IMR-90 (cell line): Measurements from ENCODE around the gene CTNND2. TPM values are rescaled to one million over a fixed set of nuclear protein-coding genes. Genes with fewer than 3 reads are reported as not detected.

Experiments used
- ATAC-seq: fragments of 200-7000 bp; cut with Tn5 transposase; 2 replicates; pipeline ENCODE4 v1.9.1; 2020; ENCODE audit warnings: low read depth, mild to moderate bottlenecking, moderate library complexity
- BruUV-seq: library from RNA; stranded (reverse); fragments of 400-500 nt; replicated peaks from 2 replicates; lab custom pipeline; 2021; lab: Mats Ljungman, UMichigan
- CTCF ChIA-PET: fragments of 300-600 bp; formaldehyde crosslinking; extraction: SDS; loops from one replicate; lab custom pipeline; 2021; ENCODE audit warnings: antibody characterized with exemption; lab: Yijun Ruan, JAX
- POLR2A ChIA-PET: fragments of 300-600 bp; sonication (Branson Sonifier 250); formaldehyde crosslinking; loops from one replicate; lab custom pipeline; 2022; ENCODE audit warnings: antibody characterized with exemption; ENCODE audit not compliant: unreplicated experiment; lab: Charles Lee
- DNase-seq: peaks from one replicate; pipeline ENCODE4 v3.0.0; 2013
- H2AFZ ChIP-seq: replicated peaks from 2 replicates; pipeline ENCODE3; 2013; ENCODE audit warnings: low read length, mild to moderate bottlenecking; ENCODE audit not compliant: poor library complexity
- H2AK5ac ChIP-seq: 2 replicates; pipeline ENCODE4 v1.6.1; 2013; ENCODE audit warnings: low read depth, low read length, inconsistent platforms
- H2AK9ac ChIP-seq: replicated peaks from 2 replicates; pipeline ENCODE3; 2013; ENCODE audit warnings: mild to moderate bottlenecking, low read depth, low read length, moderate library complexity; ENCODE audit not compliant: poor library complexity
- H2BK120ac ChIP-seq: 2 replicates; pipeline ENCODE4 v1.6.1; 2013; ENCODE audit warnings: low read depth, low read length, inconsistent platforms
- H2BK15ac ChIP-seq: 3 replicates; pipeline ENCODE4 v1.6.1; 2013; ENCODE audit warnings: low read depth, low read length, inconsistent platforms
- H2BK20ac ChIP-seq: 2 replicates; pipeline ENCODE4 v1.6.1; 2013; ENCODE audit warnings: low read depth, mild to moderate bottlenecking, inconsistent platforms, low read length, moderate library complexity
- H2BK5ac ChIP-seq: 2 replicates; pipeline ENCODE4 v1.6.1; 2013; ENCODE audit warnings: mild to moderate bottlenecking, low read depth, low read length, inconsistent platforms; ENCODE audit not compliant: poor library complexity, severe bottlenecking
- H3K14ac ChIP-seq: replicated peaks from 2 replicates; pipeline ENCODE4 v1.6.1; 2013; ENCODE audit warnings: low read depth, low read length, inconsistent platforms
- H3K18ac ChIP-seq: 2 replicates; pipeline ENCODE4 v1.6.1; 2013; ENCODE audit warnings: low read depth, low read length, control low read depth
- H3K23ac ChIP-seq: 2 replicates; pipeline ENCODE4 v1.6.1; 2013; ENCODE audit warnings: low read depth, low read length, inconsistent platforms
- H3K27ac ChIP-seq: 2 replicates; pipeline ENCODE4 v1.5.1; 2013; ENCODE audit warnings: mild to moderate bottlenecking, control low read depth, low read length; ENCODE audit not compliant: insufficient read depth
- H3K27me3 ChIP-seq: 2 replicates; pipeline ENCODE4 v1.6.1; 2013; ENCODE audit warnings: low read length; ENCODE audit not compliant: control insufficient read depth, insufficient read depth
- H3K36me3 ChIP-seq: 2 replicates; pipeline ENCODE4 v1.6.1; 2013; ENCODE audit warnings: low read length, mixed read lengths; ENCODE audit not compliant: control insufficient read depth, insufficient read depth
- H3K4ac ChIP-seq: 2 replicates; pipeline ENCODE4 v1.6.1; 2013; ENCODE audit warnings: low read depth, low read length, inconsistent platforms
- H3K4me1 ChIP-seq: 2 replicates; pipeline ENCODE4 v1.6.1; 2013; ENCODE audit warnings: low read length, mixed read lengths; ENCODE audit not compliant: control insufficient read depth, insufficient read depth
- H3K4me2 ChIP-seq: 2 replicates; pipeline ENCODE4 v1.6.1; 2013; ENCODE audit warnings: low read depth, mild to moderate bottlenecking, control low read depth, low read length, moderate library complexity
- H3K4me3 ChIP-seq: 2 replicates; pipeline ENCODE4 v1.5.1; 2013; ENCODE audit warnings: low read depth, mild to moderate bottlenecking, control low read depth, low read length, moderate library complexity; ENCODE audit not compliant: insufficient read depth
- H3K56ac ChIP-seq: 2 replicates; pipeline ENCODE4 v1.6.1; 2013; ENCODE audit warnings: low read length, inconsistent platforms; ENCODE audit not compliant: insufficient read depth; ENCODE audit errors: extremely low read depth
- H3K79me1 ChIP-seq, 2 experiments: 2 replicates each; pipeline ENCODE4 v1.6.1; 2013; ENCODE audit warnings: low read length in 2 of 2, inconsistent platforms in 1 of 2, low read depth in 1 of 2
- H3K9ac ChIP-seq: 2 replicates; pipeline ENCODE4 v1.6.1; 2013; ENCODE audit warnings: low read depth, low read length, control low read depth
- H3K9me1 ChIP-seq: 2 replicates; pipeline ENCODE4 v1.6.1; 2013; ENCODE audit warnings: low read length, inconsistent platforms; ENCODE audit not compliant: insufficient read depth
- H3K9me3 ChIP-seq: 2 replicates; pipeline ENCODE4 v1.6.1; 2013; ENCODE audit warnings: low read length; ENCODE audit not compliant: control insufficient read depth, insufficient read depth
- H4K20me1 ChIP-seq: 2 replicates; pipeline ENCODE4 v1.6.1; 2013; ENCODE audit warnings: low read length, inconsistent platforms; ENCODE audit not compliant: insufficient read depth
- H4K5ac ChIP-seq: 2 replicates; pipeline ENCODE4 v1.6.1; 2013; ENCODE audit warnings: mild to moderate bottlenecking, low read depth, low read length, control low read depth
- H4K8ac ChIP-seq, 2 experiments: 2 replicates each; pipeline ENCODE4 v1.6.1; 2013; ENCODE audit warnings: low read depth in 2 of 2, low read length in 2 of 2, control low read depth in 1 of 2, inconsistent platforms in 1 of 2
- H4K91ac ChIP-seq: 2 replicates; pipeline ENCODE4 v1.6.1; 2013; ENCODE audit warnings: low read depth, low read length, inconsistent platforms; ENCODE audit not compliant: insufficient read depth
- BHLHE40 ChIP-seq: fragments of 150-350 bp; IDR thresholded peaks from 2 replicates; pipeline ENCODE4 v1.6.1; 2016; ENCODE audit warnings: mild to moderate bottlenecking, low read depth, low read length
- CEBPB ChIP-seq: IDR thresholded peaks from 2 replicates; pipeline ENCODE4 v1.6.1; 2012; ENCODE audit warnings: low read depth, low read length, improper control_type of control experiment
- CHD1 ChIP-seq: IDR thresholded peaks from 2 replicates; pipeline ENCODE4 v1.6.1; 2012; ENCODE audit warnings: low read depth, low read length, improper control_type of control experiment
- FOS ChIP-seq: fragments of 150-350 bp; IDR thresholded peaks from 2 replicates; pipeline ENCODE4 v1.6.1; 2016; ENCODE audit warnings: low read depth, low read length
- MAFK ChIP-seq: IDR thresholded peaks from 2 replicates; pipeline ENCODE4 v1.6.1; 2012; ENCODE audit warnings: low read depth, low read length, improper control_type of control experiment
- MAZ ChIP-seq: IDR thresholded peaks from 2 replicates; pipeline ENCODE4 v1.6.1; 2012; ENCODE audit warnings: low read depth, mild to moderate bottlenecking, low read length, improper control_type of control experiment, moderate library complexity, borderline replicate concordance
- MXI1 ChIP-seq: IDR thresholded peaks from 2 replicates; pipeline ENCODE4 v1.6.1; 2012; ENCODE audit warnings: low read depth, mild to moderate bottlenecking, low read length, moderate library complexity, borderline replicate concordance
- NFE2L2 ChIP-seq: fragments of 150-350 bp; IDR thresholded peaks from 2 replicates; pipeline ENCODE4 v1.6.1; 2016; ENCODE audit warnings: low read depth, mild to moderate bottlenecking, low read length
- POLR2A ChIP-seq: IDR thresholded peaks from 2 replicates; pipeline ENCODE4 v1.6.1; 2012; ENCODE audit warnings: mild to moderate bottlenecking, low read depth, low read length
- RAD21 ChIP-seq: IDR thresholded peaks from 2 replicates; pipeline ENCODE4 v1.6.1; 2012; ENCODE audit warnings: low read length, improper control_type of control experiment
- RCOR1 ChIP-seq: IDR thresholded peaks from 2 replicates; pipeline ENCODE4 v1.6.1; 2012; ENCODE audit warnings: mild to moderate bottlenecking, low read length, improper control_type of control experiment; ENCODE audit not compliant: insufficient replicate concordance
- RFX5 ChIP-seq: IDR thresholded peaks from 2 replicates; pipeline ENCODE4 v1.8.0; 2012; ENCODE audit warnings: low read depth, mild to moderate bottlenecking, low read length, moderate library complexity
- SMC3 ChIP-seq: fragments of 150-350 bp; IDR thresholded peaks from 2 replicates; pipeline ENCODE4 v1.6.1; 2016; ENCODE audit warnings: low read depth, mild to moderate bottlenecking, antibody characterized with exemption, low read length, moderate library complexity
- WGBS, 2 experiments: methylation state at CpG; one replicate each; pipeline versions ENCODE4 v1.1.5 to v1.1.7; 2013; ENCODE audit warnings: missing lambda C conversion rate in 2 of 2; ENCODE audit not compliant: insufficient read length in 1 of 2; ENCODE audit errors: extremely low coverage in 2 of 2; 5-methylcytosine and 5-hydroxymethylcytosine counted together
- dilution Hi-C: fragments of 300-500 bp; cut with HindIII; formaldehyde crosslinking; loops from one replicate; pipeline ENCODE4 v1.14.3; 2018; ENCODE audit warnings: low sequenced_read_pairs; ENCODE audit not compliant: unreplicated experiment
- in situ Hi-C: fragments of 300-500 bp; cut with MboI; formaldehyde crosslinking; loops from 3 replicates; pipeline ENCODE4 v1.14.3; 2019; ENCODE audit warnings: low sequenced_read_pairs, inconsistent platforms, mixed read lengths
- intact Hi-C: fragments of 100-400 bp; cut with micrococcal nuclease; formaldehyde crosslinking; loops from 2 replicates; pipeline ENCODE4 v1.10.0; 2022
- polyA plus RNA-seq, 3 experiments: library from polyadenylated mRNA; depleted of rRNA; stranded (reverse); fragments of >200 nt; gene quantifications; 2 replicates each; pipeline ENCODE4 v1.2.3, GENCODE V29; 2012; ENCODE audit warnings: low replicate concordance in 1 of 3
- total RNA-seq: library from RNA; depleted of rRNA; stranded (reverse); fragments of >200 nt; gene quantifications from 2 replicates; pipeline ENCODE4 v1.2.3, GENCODE V29; 2012
- TF ChIP-seq, protein P1 (sequence below): fragments of 150-350 bp; IDR thresholded peaks from 2 replicates; pipeline ENCODE4 v1.6.1; 2017; ENCODE audit warnings: mild to moderate bottlenecking, antibody characterized with exemption, low read length, low read depth
- TF ChIP-seq, protein P2 (sequence below): conservative IDR thresholded peaks from 2 replicates; pipeline ENCODE4 v1.5.1; 2012; ENCODE audit warnings: mild to moderate bottlenecking, low read depth, low read length, improper control_type of control experiment
- TF ChIP-seq, protein P3 (sequence below): fragments of 150-350 bp; IDR thresholded peaks from 2 replicates; pipeline ENCODE4 v1.6.1; 2016; ENCODE audit warnings: low read depth, mild to moderate bottlenecking, low read length, moderate library complexity, borderline replicate concordance

Gene CTNND2
- total and polyA plus RNA-seq, 2 of the 4 experiments (the other 2 are of a cell fraction): not detected

DNA sequence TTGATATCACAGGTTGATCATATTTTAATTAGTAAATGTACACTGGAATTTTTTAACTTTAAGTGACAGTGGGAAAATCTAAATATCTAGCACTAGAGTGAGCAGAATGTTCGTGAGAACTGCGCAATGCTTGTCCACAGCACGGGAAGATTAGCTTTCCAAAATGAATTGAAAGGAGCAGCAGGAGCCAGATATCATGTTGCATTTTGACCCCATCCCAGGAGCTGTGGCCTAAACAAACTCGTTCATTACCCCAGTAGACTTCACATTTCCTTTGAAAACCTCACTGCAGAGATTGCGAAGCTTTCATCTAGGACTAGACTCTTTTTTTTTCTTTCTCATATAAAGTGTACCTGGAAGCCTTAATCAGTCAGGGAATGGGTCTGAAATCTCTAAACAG, 525.8 kb downstream of the CTNND2 start:
- DNase-seq (no peak), ATAC-seq (no peak)
- Histone ChIP-seq H3K4me3 (no peak overlapping the region), H3K27ac (no peak overlapping the region), H4K5ac (no peak overlapping the region), H3K36me3 (no peaks in the 10 kb centered on the region), H2BK120ac (no peak overlapping the region), H2AK5ac (no peak overlapping the region), H3K9ac (no peak overlapping the region), H4K8ac (no peak overlapping the region), H3K4me2 (no peak overlapping the region), H2BK5ac (no peak overlapping the region), H3K9me1 (no peaks in the 10 kb centered on the region), H3K4ac (no peak overlapping the region), H2AFZ (no peak overlapping the region), H3K9me3 (no peaks in the 10 kb centered on the region), H3K79me1 (no peaks in the 10 kb centered on the region), H2BK15ac (no peak overlapping the region), H4K91ac (no peak overlapping the region), H3K4me1 (no peaks in the 10 kb centered on the region), H3K23ac (no peak overlapping the region), H3K56ac (no peak overlapping the region), H4K20me1 (no peaks in the 10 kb centered on the region), H3K14ac (no peak overlapping the region), H2BK20ac (no peak overlapping the region), H3K18ac (no peak overlapping the region), H2AK9ac (no peak overlapping the region), H3K27me3 (no peaks in the 10 kb centered on the region)
- intact Hi-C loops (no loop called here), in situ Hi-C loops (no loop called here), dilution Hi-C loops (no loop called here)
- TF ChIP-seq CHD1 (no peak), RFX5 (no peak), NFE2L2 (no peak), RCOR1 (no peak), FOS (no peak), CEBPB (no peak), MAZ (no peak), BHLHE40 (no peak), MAFK (no peak), RAD21 (no peak), POLR2A (no peak), MXI1 (no peak), SMC3 (no peak)
- TF ChIP-seq, protein P1, sequence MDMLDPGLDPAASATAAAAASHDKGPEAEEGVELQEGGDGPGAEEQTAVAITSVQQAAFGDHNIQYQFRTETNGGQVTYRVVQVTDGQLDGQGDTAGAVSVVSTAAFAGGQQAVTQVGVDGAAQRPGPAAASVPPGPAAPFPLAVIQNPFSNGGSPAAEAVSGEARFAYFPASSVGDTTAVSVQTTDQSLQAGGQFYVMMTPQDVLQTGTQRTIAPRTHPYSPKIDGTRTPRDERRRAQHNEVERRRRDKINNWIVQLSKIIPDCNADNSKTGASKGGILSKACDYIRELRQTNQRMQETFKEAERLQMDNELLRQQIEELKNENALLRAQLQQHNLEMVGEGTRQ: no peak
- TF ChIP-seq, protein P2, sequence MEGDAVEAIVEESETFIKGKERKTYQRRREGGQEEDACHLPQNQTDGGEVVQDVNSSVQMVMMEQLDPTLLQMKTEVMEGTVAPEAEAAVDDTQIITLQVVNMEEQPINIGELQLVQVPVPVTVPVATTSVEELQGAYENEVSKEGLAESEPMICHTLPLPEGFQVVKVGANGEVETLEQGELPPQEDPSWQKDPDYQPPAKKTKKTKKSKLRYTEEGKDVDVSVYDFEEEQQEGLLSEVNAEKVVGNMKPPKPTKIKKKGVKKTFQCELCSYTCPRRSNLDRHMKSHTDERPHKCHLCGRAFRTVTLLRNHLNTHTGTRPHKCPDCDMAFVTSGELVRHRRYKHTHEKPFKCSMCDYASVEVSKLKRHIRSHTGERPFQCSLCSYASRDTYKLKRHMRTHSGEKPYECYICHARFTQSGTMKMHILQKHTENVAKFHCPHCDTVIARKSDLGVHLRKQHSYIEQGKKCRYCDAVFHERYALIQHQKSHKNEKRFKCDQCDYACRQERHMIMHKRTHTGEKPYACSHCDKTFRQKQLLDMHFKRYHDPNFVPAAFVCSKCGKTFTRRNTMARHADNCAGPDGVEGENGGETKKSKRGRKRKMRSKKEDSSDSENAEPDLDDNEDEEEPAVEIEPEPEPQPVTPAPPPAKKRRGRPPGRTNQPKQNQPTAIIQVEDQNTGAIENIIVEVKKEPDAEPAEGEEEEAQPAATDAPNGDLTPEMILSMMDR: no peak
- TF ChIP-seq, protein P3, sequence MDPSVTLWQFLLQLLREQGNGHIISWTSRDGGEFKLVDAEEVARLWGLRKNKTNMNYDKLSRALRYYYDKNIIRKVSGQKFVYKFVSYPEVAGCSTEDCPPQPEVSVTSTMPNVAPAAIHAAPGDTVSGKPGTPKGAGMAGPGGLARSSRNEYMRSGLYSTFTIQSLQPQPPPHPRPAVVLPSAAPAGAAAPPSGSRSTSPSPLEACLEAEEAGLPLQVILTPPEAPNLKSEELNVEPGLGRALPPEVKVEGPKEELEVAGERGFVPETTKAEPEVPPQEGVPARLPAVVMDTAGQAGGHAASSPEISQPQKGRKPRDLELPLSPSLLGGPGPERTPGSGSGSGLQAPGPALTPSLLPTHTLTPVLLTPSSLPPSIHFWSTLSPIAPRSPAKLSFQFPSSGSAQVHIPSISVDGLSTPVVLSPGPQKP: no peak
- WGBS, 2 experiments: no CpG with 5 or more reads among the region's 5 CpGs
- no TSS peak for BruUV-seq
- ChIA-PET CTCF (no interaction called here), POLR2A (no interaction called here)
